Astrocyte (in vitro differentiated cells and primary cell): ENCODE data around the gene SCUBE1. TPM values are rescaled to one million over a fixed set of nuclear protein-coding genes. Genes with fewer than 3 reads are reported as not detected.

Experiments used
- DNase-seq: peaks from one replicate; pipeline ENCODE4 v3.0.0-alpha.2; 2010; ENCODE audit warnings: low read depth
- FAIRE-seq: peaks from 2 replicates; lab custom pipeline; 2011; peaks lifted over from hg19 to GRCh38; lab: Jason Lieb, UNC
- H2AFZ ChIP-seq: 2 replicates; pipeline ENCODE4 v1.6.0; 2012; ENCODE audit warnings: low read depth, low read length, inconsistent platforms
- H3K27ac ChIP-seq: 2 replicates; pipeline ENCODE4 v1.5.1; 2011; ENCODE audit warnings: low read depth, low read length, inconsistent platforms
- H3K27me3 ChIP-seq: 2 replicates; pipeline ENCODE4 v1.6.0; 2011; ENCODE audit warnings: low read length, inconsistent platforms; ENCODE audit not compliant: insufficient read depth
- H3K36me3 ChIP-seq: 2 replicates; pipeline ENCODE4 v1.5.1; 2011; ENCODE audit warnings: low read length, inconsistent platforms; ENCODE audit not compliant: insufficient read depth
- H3K4me1 ChIP-seq: 2 replicates; pipeline ENCODE4 v1.5.1; 2011; ENCODE audit warnings: low read length, inconsistent platforms; ENCODE audit not compliant: insufficient read depth
- H3K4me2 ChIP-seq: 2 replicates; pipeline ENCODE4 v1.6.0; 2012; ENCODE audit warnings: low read length, inconsistent platforms
- H3K4me3 ChIP-seq: 2 replicates; pipeline ENCODE4 v1.5.1; 2011; ENCODE audit warnings: low read depth, mild to moderate bottlenecking, low read length, inconsistent platforms; ENCODE audit not compliant: insufficient read depth
- H3K79me2 ChIP-seq: 2 replicates; pipeline ENCODE4 v1.6.0; 2012; ENCODE audit warnings: mild to moderate bottlenecking, low read length, inconsistent platforms; ENCODE audit not compliant: insufficient read depth
- H3K9ac ChIP-seq: 2 replicates; pipeline ENCODE4 v1.6.0; 2012; ENCODE audit warnings: mild to moderate bottlenecking, low read length, inconsistent platforms
- H3K9me3 ChIP-seq: 2 replicates; pipeline ENCODE4 v1.5.1; 2012; ENCODE audit warnings: low read depth, mild to moderate bottlenecking, low read length, inconsistent platforms; ENCODE audit not compliant: insufficient read depth
- H4K20me1 ChIP-seq: 2 replicates; pipeline ENCODE4 v1.6.0; 2012; ENCODE audit warnings: low read length, inconsistent platforms; ENCODE audit not compliant: insufficient read depth
- H3K27ac Mint-ChIP-seq: one replicate; pipeline ENCODE4 v1.8.0; 2021; ENCODE audit warnings: mild to moderate bottlenecking, mixed read lengths; ENCODE audit not compliant: unreplicated experiment
- H3K27me3 Mint-ChIP-seq: one replicate; pipeline ENCODE4 v1.8.0; 2021; ENCODE audit warnings: low read depth, mixed read lengths; ENCODE audit not compliant: unreplicated experiment
- H3K36me3 Mint-ChIP-seq: one replicate; pipeline ENCODE4 v1.8.0; 2021; ENCODE audit warnings: low read depth, mixed read lengths; ENCODE audit not compliant: unreplicated experiment
- H3K4me1 Mint-ChIP-seq: one replicate; pipeline ENCODE4 v1.8.0; 2021; ENCODE audit warnings: low read depth, mixed read lengths; ENCODE audit not compliant: unreplicated experiment
- H3K4me3 Mint-ChIP-seq: one replicate; pipeline ENCODE4 v1.8.0; 2021; ENCODE audit warnings: mild to moderate bottlenecking, moderate library complexity, mixed read lengths; ENCODE audit not compliant: unreplicated experiment
- H3K9me3 Mint-ChIP-seq: one replicate; pipeline ENCODE4 v1.8.0; 2021; ENCODE audit warnings: mild to moderate bottlenecking, mixed read lengths; ENCODE audit not compliant: unreplicated experiment
- EZH2 ChIP-seq: IDR thresholded peaks from 2 replicates; pipeline ENCODE4 v1.6.1; 2012; ENCODE audit warnings: mild to moderate bottlenecking, low read length, inconsistent platforms; ENCODE audit not compliant: insufficient read depth
- total RNA-seq: library from RNA; stranded (reverse); gene quantifications from 2 replicates; pipeline ENCODE4 v1.2.1, GENCODE V29; 2021
- TF ChIP-seq, protein P1 (sequence below): IDR thresholded peaks from 2 replicates; pipeline ENCODE4 v1.5.1; 2011; ENCODE audit warnings: low read depth, mild to moderate bottlenecking, inconsistent platforms, low read length, moderate library complexity; ENCODE audit not compliant: insufficient read depth

The SCUBE1 gene
- total RNA-seq, 1 donor from 2014 or later: 0.07 TPM

DNA sequence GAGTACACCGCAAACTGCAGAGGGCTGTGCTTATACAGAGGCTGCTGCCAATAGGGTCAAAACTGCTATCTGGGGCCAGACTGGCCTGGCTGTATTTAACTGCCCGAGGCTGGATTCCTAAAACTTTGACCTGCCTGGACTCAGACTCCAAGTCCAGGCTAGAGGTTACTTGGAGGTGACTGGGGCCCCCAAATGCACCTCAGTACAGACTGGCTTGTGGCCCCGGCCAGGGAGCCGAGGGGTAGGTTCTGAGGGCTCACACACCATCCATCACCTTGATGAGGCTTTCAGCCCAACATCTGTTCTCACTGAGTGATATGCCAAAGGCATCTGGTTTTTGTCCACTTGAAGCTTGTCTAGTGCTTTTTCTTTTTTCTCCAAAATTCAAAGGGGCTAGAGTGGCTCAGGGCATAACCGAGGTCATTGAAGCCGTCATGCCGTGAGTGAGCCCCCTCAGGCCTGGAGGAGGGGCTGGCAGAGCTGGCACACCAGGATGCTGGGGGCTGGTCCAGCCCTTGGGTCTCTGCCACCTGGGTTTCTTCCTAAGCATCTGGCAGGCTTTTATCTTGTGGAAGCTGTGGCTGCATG, 103.9 kb downstream of the SCUBE1 start:
- no peaks in the 10 kb centered on the region for H3K4me1 Mint-ChIP-seq

DNA sequence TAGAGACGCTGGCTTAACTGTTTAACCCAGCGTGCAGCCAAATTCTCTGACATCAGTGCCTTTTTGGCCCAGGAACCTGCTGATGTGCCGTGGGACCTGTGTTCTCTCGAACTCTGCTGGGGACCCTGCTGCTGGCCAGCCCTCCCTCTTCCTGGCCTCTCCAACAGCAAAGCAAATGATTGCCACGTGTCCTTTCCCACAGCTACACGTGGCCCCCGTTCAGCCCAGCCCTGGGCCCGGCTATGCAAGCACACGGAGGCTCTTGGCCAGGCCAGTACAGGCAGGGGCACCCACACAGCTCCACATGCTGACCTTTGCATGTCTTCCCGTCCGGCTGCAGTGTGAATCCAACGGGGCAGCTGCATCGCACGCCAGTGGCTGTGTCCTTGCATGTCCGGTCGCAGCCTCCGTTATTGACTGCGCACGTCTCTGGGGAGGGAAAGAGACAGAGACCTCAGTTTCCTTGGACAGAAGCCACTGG, 104.6 kb downstream of the SCUBE1 start:
- H3K27me3 Mint-ChIP-seq: peaks cover 75% of the 10 kb centered on the region
- FAIRE-seq (no peak), DNase-seq (no peak)
- H3K9me3 Mint-ChIP-seq: no peaks in the 10 kb centered on the region
- Histone ChIP-seq H3K9ac (no peak overlapping the region), H4K20me1 (no peaks in the 10 kb centered on the region), H3K4me2 (no peak overlapping the region), H3K27me3 (peaks cover 16% of the 10 kb centered on the region), H3K36me3 (no peaks in the 10 kb centered on the region), H3K4me3 (no peak overlapping the region), H3K9me3 (no peaks in the 10 kb centered on the region), H2AFZ (no peak overlapping the region), H3K4me1 (no peaks in the 10 kb centered on the region), H3K79me2 (no peaks in the 10 kb centered on the region), H3K27ac (no peak overlapping the region)
- H3K4me1 Mint-ChIP-seq: no peaks in the 10 kb centered on the region
- TF ChIP-seq, protein P1, sequence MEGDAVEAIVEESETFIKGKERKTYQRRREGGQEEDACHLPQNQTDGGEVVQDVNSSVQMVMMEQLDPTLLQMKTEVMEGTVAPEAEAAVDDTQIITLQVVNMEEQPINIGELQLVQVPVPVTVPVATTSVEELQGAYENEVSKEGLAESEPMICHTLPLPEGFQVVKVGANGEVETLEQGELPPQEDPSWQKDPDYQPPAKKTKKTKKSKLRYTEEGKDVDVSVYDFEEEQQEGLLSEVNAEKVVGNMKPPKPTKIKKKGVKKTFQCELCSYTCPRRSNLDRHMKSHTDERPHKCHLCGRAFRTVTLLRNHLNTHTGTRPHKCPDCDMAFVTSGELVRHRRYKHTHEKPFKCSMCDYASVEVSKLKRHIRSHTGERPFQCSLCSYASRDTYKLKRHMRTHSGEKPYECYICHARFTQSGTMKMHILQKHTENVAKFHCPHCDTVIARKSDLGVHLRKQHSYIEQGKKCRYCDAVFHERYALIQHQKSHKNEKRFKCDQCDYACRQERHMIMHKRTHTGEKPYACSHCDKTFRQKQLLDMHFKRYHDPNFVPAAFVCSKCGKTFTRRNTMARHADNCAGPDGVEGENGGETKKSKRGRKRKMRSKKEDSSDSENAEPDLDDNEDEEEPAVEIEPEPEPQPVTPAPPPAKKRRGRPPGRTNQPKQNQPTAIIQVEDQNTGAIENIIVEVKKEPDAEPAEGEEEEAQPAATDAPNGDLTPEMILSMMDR: no peak
- no peak for TF ChIP-seq EZH2
- H3K36me3 Mint-ChIP-seq: no peaks in the 10 kb centered on the region
- H3K27ac Mint-ChIP-seq: no peak overlapping the region
- H3K4me3 Mint-ChIP-seq: no peak overlapping the region

More for the DNA sequence above, 103.9 kb downstream of the SCUBE1 start:
- H3K36me3 Mint-ChIP-seq: no peaks in the 10 kb centered on the region
- Histone ChIP-seq H3K9ac (no peak overlapping the region), H3K9me3 (no peaks in the 10 kb centered on the region), H3K27ac (no peak overlapping the region), H2AFZ (no peak overlapping the region), H3K36me3 (no peaks in the 10 kb centered on the region), H3K27me3 (peaks cover 16% of the 10 kb centered on the region), H3K4me2 (no peak overlapping the region), H3K4me1 (no peaks in the 10 kb centered on the region), H3K4me3 (no peak overlapping the region), H4K20me1 (no peaks in the 10 kb centered on the region), H3K79me2 (no peaks in the 10 kb centered on the region)
- FAIRE-seq (no peak), DNase-seq (no peak)
- TF ChIP-seq, protein P1: no peak
- TF ChIP-seq EZH2: no peak
- H3K27ac Mint-ChIP-seq: no peak overlapping the region
- H3K4me3 Mint-ChIP-seq: no peak overlapping the region
- no peaks in the 10 kb centered on the region for H3K9me3 Mint-ChIP-seq
- H3K27me3 Mint-ChIP-seq: peaks cover 78% of the 10 kb centered on the region

DNA sequence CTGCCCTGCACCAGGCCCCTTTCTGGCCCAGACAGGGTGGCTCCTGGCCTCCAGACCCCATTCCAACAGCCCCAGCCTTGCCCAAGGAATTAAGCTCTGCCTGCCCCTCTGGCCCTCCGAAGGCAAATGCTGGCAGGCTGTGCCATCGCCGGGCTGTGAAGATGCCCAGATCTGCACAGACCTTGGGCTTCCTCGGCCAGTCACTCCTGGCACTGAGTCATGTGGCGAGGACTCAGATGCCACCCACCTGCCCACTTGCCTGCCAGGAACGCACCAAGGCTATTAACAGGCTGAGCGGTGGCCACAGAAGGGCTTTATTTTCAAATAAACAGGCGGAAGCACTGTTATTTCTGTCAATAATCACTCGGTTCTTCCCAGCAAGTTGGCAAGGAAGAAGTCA, 105.9 kb downstream of the SCUBE1 start:
- Histone ChIP-seq H3K36me3 (no peaks in the 10 kb centered on the region), H3K27me3 (peaks cover 20% of the 10 kb centered on the region), H3K79me2 (no peaks in the 10 kb centered on the region), H2AFZ (no peak overlapping the region), H4K20me1 (no peaks in the 10 kb centered on the region), H3K4me3 (no peak overlapping the region), H3K4me2 (no peak overlapping the region), H3K9ac (no peak overlapping the region), H3K27ac (no peak overlapping the region), H3K9me3 (no peaks in the 10 kb centered on the region), H3K4me1 (no peaks in the 10 kb centered on the region)
- no peaks in the 10 kb centered on the region for H3K36me3 Mint-ChIP-seq
- H3K27ac Mint-ChIP-seq: no peak overlapping the region
- DNase-seq: no peak
- no peak for TF ChIP-seq EZH2
- TF ChIP-seq, protein P1: no peak
- peaks cover 77% of the 10 kb centered on the region for H3K27me3 Mint-ChIP-seq
- no peak overlapping the region for H3K4me3 Mint-ChIP-seq
- no peaks in the 10 kb centered on the region for H3K9me3 Mint-ChIP-seq
- FAIRE-seq: no peak
- H3K4me1 Mint-ChIP-seq: no peaks in the 10 kb centered on the region
